ENCODE measurements around the gene CLMN.
"Not testable (repeated sequence)": the region's sequence is repeated elsewhere in the genome, so short reads cannot be mapped to it uniquely, and the experiment has no call there.

The CLMN gene

GRCh38 chr14:95215094-95215725 lies 104.5 kb downstream of the CLMN start:
- DNase-seq, result no peak

- no peak for DNase-seq
Measured at GRCh38 chr14:95213774-95214173, 105.9 kb downstream of the CLMN start.

- no peak for DNase-seq
Measured at GRCh38 chr14:95211721-95212504, 107.8 kb downstream of the CLMN start.

- no peak for DNase-seq
Measured at GRCh38 chr14:95210699-95211098, 109.0 kb downstream of the CLMN start.

- DNase-seq, result no peak
Measured at GRCh38 chr14:95208598-95208997, 111.1 kb downstream of the CLMN start.

- no peak for DNase-seq
Measured at GRCh38 chr14:95207475-95208233, 112.1 kb downstream of the CLMN start.

GRCh38 chr14:95206534-95206933 lies 113.2 kb downstream of the CLMN start:
- no peak for DNase-seq

- DNase-seq, result no peak
Measured at GRCh38 chr14:95204705-95205104, 115.0 kb downstream of the CLMN start.

GRCh38 chr14:95201745-95202144 lies 118.0 kb downstream of the CLMN start:
- not testable (repeated sequence) for DNase-seq

- no peak for DNase-seq
Measured at GRCh38 chr14:95200404-95200803, 119.3 kb downstream of the CLMN start.

- DNase-seq, result no peak
Measured at GRCh38 chr14:95199298-95199983, 120.3 kb downstream of the CLMN start.

- no peak for DNase-seq
Measured at GRCh38 chr14:95198320-95198719, 121.4 kb downstream of the CLMN start.

- DNase-seq, result no peak
Measured at GRCh38 chr14:95197551-95197950, 122.2 kb downstream of the CLMN start.

- DNase-seq, result no peak
Measured at GRCh38 chr14:95196826-95197545, 122.7 kb downstream of the CLMN start.

- DNase-seq, result no peak
Measured at GRCh38 chr14:95196268-95196667, 123.4 kb downstream of the CLMN start.

- no peak for DNase-seq
Measured at GRCh38 chr14:95195031-95195430, 124.7 kb downstream of the CLMN start.

GRCh38 chr14:95193081-95193480 lies 126.6 kb downstream of the CLMN start:
- DNase-seq, result no peak

GRCh38 chr14:95192311-95192710 lies 127.4 kb downstream of the CLMN start:
- DNase-seq, result no peak

- DNase-seq, result no peak
Measured at GRCh38 chr14:95191445-95192199, 128.1 kb downstream of the CLMN start.

GRCh38 chr14:95190857-95191256 lies 128.9 kb downstream of the CLMN start:
- DNase-seq, result no peak

- DNase-seq, result no peak
Measured at GRCh38 chr14:95190346-95190840, 129.3 kb downstream of the CLMN start.
